GOT3 (cell line): ENCODE data around the gene PRKAA1.

Source experiments
- DNase-seq: peaks from one replicate; lab custom pipeline; 2025; ENCODE audit warnings: mixed read lengths; lab: John Stamatoyannopoulos, UW

Gene PRKAA1

GRCh38 chr5:40780199-40780598, 18.0 kb downstream of the PRKAA1 start:
- no peak for DNase-seq

DNA sequence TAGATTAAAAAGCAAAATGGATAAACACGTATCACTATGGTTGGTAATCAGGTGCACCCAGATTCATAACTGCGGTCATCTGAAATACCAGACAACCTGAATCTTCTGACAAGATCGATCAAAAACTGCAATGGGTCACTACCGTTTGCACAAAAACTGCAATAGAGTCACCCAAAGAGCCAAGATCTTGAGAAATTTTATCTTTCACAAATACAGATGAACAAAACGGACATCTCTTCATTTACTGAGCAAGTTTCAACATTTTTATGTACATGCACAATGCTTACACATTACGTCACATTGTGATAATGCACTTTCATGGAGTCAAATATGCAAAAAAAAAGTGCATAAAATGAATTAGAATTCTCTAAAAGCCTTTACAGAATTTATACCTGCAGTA, 18.6 kb downstream of the PRKAA1 start:
- DNase-seq, result no peak

DNA sequence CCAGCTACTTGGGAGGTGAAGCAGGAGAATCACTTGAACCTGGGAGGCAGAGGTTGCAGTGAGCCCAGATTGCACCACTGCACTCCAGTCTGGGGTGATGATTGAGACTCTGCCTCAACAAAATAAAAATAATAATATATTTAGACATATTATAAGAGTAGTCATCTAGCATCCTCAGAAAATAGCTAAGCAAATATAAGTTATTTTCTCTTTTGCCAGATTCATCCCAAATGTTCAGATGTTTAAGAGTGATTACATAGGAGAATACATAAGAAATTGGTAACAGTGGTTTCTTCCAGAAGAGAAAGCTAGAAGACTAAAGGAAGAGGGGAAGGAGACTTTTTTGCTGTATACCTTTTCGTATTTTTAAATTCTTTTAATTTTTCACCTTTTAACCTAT, 20.0 kb downstream of the PRKAA1 start:
- no peak for DNase-seq

DNA sequence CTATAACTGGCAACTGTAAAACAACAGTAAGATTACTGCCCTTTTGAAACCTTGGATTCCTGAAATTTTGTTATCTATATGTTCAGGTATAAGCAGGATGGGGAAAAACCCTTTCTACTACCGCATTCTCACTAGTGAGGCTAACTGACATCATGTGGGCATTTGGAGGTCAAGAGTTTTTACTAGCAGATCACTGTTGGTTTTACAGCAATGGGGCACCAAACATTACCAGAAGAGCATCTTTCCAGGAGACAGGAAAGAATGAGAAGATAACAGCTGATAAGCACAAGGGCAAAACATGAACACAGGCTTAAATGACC, 21.6 kb downstream of the PRKAA1 start:
- DNase-seq, result no peak

- DNase-seq, result no peak
These were observed 22.1 kb downstream of the PRKAA1 start for GRCh38 chr5:40775846-40776657.

- DNase-seq, result no peak
These were observed 22.9 kb downstream of the PRKAA1 start for GRCh38 chr5:40775085-40775845.

DNA sequence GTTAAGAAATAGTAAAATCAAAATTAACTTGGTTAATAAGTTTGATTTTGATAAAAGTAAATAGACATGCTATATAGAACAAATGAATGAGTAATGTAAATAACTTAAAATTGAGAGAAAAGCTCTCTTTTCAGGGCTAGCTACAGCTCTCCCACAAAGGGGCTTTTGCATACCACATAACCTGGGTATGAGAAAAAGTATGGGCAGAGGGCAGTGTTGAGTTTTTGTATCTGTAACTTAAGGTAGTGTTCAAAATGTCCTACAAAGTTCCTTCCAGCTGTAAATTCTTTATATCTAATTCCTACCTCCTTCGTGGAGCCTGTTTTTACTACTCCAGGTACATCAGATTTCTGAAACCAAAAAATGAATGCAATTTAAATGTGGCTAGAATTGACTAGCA, 23.6 kb downstream of the PRKAA1 start:
- no peak for DNase-seq

- DNase-seq, result no peak
These were observed 27.4 kb downstream of the PRKAA1 start for GRCh38 chr5:40770764-40771163.

DNA sequence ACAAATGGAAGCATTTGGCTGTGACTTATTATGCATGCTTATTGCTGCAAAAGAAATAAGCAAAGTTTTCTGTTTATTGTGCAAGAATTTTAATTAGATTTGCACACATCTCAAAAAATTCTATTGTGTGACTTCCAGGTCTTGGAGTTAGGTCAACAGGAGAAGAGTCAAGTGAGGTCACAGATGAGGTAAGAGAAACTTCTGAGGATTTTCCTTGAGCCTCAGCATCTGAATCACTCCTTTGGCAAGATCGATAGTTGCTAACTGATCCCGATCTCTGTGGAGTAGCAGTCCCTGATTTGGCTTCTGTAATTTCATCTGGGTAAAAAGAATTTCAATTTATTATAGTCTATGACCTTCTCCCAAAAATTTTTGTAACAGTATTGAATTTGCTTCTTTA, 35.5 kb downstream of the PRKAA1 start:
- no peak for DNase-seq

DNA sequence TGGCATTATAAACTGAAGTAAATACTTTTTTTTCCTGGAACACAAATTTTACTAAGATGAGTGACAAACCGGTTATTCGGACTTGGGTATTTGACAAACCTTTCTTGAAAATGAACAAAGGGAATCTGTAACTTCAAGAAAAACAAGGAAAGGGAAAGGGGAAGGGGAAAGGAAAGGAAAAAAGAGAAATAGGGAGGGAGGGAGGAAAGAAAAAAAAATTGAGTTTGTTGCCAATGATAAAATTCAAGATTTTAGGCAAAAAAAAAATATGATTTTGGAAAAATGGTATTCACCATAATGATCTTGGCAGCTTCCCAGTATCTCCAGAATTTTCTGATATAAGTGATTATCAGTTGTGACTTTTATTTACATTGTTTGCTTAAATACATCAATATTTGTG, 40.8 kb downstream of the PRKAA1 start:
- no peak for DNase-seq

GRCh38 chr5:40755407-40756365, 42.5 kb downstream of the PRKAA1 start, which contains the start of gene TTC33:
TTC33 (minus strand) TSS chr5:40755961; CDS start chr5:40747018, 8,943 bp downstream.
- peak; percentile 65 for DNase-seq

GRCh38 chr5:40755093-40755406, 43.1 kb downstream of the PRKAA1 start:
- DNase-seq, result no peak

DNA sequence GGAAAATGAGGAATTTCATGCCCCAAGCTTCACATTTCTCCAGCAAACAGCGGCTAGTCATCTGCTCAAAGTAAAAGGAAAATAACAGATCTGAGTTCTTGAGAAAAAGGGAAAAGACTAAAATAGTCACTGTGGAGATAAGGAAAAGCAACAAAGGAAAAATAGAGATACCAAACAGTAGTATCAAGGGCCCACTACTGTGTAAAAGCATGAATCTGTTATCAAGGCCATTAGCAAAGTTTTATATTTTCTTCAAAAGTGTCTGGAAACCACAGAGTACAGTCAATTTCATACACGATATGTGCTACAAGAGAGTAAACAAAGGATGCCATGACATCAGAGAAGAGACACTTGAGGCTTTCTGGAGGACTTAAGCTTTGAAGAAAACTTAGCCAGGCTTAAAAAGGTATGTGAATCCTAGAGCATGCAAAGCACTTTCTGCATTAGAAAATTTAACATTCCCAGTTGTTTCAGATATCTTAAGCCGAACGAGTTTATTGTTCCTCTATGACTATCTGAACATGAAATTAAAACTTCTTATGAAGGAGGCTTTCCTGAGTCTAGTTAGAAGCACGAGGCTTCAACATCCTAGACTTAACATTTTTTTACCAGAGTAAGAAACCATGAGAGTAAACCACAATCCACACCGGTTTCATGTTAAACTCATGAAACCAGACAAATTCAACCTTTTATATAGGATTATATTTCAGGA, 43.6 kb downstream of the PRKAA1 start:
- DNase-seq, result no peak

GRCh38 chr5:40746703-40747102, 51.5 kb downstream of the PRKAA1 start:
- no peak for DNase-seq

GRCh38 chr5:40743771-40744170, 54.4 kb downstream of the PRKAA1 start:
- DNase-seq, result no peak

DNA sequence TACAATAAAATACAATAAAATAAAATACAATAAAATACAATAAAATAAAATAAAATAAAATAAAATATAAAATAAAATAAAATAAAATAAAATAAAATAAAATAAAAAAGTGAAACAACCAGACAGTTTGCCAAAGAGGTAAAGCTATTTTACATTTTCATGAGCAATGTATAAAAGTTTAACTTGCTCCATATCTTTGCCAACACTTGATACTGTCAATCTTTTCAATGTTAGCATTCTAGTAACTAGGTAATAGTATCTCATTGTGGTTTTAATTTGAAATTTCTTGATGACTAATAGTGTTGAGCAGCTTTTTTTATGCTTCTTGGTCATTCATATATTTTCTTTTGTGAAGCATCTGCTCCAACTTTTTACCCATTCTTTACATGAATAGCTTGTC, 59.7 kb downstream of the PRKAA1 start:
- no peak for DNase-seq

DNA sequence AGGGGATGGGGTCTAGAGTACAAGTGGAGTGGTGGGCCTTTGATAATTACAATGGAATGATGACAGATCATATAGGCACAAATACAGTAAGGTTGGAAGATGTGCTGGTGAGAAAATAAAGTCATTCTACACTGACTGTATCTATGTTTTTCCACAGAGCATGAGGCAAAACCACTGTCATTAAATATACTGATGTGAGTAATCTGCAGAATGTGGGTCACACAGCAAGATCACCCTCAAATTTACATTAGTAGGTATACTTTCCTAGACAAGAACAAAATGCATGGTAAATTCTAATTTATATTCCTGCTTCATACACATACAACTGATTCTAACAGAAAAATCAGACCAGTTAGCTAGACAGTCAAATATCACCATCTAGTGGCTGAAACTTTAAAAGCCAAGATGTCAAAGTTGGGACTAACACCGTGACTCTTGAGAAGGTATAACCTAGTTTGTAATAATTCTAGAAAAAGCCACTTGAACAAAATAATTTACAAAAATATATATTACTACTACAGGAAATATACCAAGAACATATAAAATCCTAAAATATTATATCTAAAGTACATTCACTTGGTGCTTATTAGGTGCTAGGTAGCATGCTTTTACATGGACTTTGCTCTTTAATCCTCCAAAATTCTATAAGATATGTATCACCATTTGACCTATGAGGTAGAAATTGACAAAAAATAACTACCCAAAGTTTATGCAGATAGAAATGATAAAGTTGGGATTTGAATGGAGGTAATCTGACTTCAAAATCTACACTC, 61.9 kb downstream of the PRKAA1 start:
- no peak for DNase-seq

- no peak for DNase-seq
These were observed 62.6 kb downstream of the PRKAA1 start for GRCh38 chr5:40735609-40736008.

DNA sequence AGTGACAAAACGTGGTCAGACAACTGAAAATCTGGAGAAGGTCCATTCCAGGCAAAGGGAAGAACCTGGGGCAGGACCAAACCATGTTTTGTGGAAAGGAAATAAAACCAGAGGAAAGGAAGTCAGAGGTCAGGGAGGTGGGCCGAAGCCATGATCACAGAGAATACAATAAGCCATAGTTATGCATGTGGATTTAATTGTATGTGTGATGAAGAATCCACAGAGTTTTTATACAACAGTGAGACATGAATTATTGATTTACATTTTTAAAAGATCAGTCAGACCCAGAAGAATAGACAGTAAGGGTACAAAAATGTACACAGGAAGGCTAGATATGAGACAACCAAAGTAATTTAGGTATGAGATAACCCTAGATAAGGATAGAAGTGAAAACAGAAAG, 63.2 kb downstream of the PRKAA1 start:
- DNase-seq, result no peak

GRCh38 chr5:40733879-40734563, 64.2 kb downstream of the PRKAA1 start:
- DNase-seq, result no peak
